HG03571 (cell line): ENCODE data around the gene NRG2.

Experiments used
- ATAC-seq: cut with Tn5 transposase; IDR thresholded peaks from one replicate; pipeline ENCODE4 v1.9.1; 2021; ENCODE audit not compliant: unreplicated experiment

Gene NRG2

DNA sequence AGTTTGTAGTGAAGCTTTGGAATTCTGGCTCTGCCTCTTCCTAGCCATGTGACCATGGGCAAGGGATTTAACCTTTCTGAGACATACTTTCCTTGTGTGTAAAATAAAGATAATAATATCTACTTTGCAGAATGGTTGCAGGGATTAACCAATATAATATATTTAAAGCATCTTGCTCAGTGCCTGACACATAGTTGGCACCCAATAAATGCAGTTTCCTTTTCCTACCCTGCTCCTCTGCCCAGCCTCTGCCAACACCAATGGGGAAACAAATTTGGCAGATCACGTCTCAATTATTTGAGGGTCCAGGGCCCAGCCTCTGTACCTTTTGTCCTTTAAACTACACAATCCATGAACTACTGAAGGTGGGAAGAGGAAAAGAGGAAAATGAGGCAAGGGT is 91.1 kb downstream of the NRG2 start:
- ATAC-seq = no peak

DNA sequence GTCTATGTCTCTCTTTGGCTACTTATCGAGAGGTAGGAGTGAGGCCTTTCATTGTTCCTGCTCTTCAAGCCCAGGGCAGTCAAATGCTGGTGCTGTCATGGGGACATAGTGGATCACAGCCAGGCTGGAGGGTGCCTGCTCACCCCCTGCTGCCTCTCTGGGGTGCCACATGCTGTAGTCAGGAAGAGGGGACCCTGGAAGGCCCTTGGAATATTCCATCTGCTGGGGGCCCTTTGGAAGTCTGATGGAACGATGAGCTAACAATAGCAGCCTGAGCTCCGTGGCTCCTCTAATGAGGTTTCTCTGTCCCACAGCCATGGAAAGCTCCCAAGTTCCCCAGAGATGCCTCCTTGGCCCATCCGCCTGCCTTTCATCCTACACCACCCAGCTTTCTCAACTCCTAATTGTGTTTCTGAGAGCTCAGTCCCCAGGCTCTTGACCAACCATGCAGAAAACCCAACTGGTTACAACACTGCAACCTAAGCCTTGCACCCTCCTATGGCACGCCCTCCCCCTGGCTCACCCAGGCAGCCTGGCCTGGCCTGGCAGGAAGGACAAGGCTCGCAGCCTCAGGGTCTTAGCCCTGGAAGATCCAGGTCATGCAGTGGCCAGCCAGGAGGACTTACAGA is 91.7 kb downstream of the NRG2 start:
- no peak for ATAC-seq

DNA sequence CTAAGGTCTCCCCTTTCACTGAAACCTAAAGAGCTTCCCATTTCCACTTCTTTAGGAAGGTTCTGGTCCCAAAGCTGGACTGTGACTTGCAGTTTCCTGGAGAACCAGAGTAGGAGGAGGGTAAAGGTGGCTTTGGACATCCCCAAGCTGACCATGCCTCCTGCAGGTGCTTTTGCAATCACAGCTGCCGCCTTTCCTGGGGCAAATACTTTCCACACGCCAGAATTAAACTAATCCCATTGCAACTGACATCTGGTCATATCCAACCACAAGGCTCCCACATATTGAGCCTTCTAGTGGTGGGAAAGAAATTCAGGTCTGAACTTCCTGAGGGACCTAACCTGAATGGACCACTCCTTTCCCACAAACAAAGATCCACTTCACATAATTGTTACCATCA is 92.7 kb downstream of the NRG2 start:
- no peak for ATAC-seq

GRCh38 chr5:139949710-139950109 is 93.4 kb downstream of the NRG2 start:
- ATAC-seq = no peak

- ATAC-seq = no peak
Observed at GRCh38 chr5:139947727-139948126, 95.4 kb downstream of the NRG2 start.

- no peak for ATAC-seq
Observed at GRCh38 chr5:139946440-139946839, 96.7 kb downstream of the NRG2 start.

- no peak for ATAC-seq
Observed at GRCh38 chr5:139946006-139946405, 97.1 kb downstream of the NRG2 start.

- no peak for ATAC-seq
Observed at GRCh38 chr5:139942243-139942642, 100.9 kb downstream of the NRG2 start.

DNA sequence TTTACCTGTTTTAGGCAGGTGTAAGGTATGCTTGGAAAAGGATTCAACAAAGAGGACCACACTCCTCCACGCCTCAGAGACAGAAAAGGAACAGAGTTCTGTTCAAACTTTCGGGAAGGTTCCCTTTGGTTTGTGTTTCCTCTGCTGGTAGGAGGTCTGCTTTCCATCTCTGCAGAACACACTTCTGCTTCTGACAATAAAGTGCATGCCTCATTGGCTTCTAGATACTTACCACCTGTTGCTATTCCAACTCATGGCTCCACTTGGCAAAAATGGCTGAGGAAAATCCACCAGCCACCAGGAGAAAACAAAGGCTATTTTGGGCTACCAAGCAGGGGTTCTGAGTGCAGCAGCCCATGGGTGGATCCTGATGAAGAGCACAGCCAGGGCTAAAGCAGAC is 112.7 kb downstream of the NRG2 start:
- ATAC-seq = no peak

- ATAC-seq = no peak
Observed at GRCh38 chr5:139926797-139927503, 116.1 kb downstream of the NRG2 start.

- ATAC-seq = no peak
Observed at GRCh38 chr5:139925650-139926640, 117.2 kb downstream of the NRG2 start.

DNA sequence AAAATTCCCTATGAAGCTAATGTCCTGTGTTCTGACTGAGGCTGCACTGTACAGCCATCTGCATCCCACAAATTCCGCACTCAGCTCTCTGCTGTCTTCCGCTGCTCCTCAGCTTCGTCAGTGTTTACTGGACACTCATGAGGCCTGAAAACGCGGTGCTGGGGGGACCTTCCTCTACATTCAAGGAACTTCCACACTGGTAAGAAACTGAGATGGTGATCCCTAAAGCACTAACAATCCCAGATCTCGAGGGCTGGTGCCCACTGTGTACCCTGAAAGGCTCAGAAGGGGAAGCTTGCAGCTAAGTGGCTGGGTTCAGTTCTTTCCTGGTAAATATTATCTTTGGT is 117.9 kb downstream of the NRG2 start:
- no peak for ATAC-seq

- no peak for ATAC-seq
Observed at GRCh38 chr5:139924294-139925215, 118.5 kb downstream of the NRG2 start.

DNA sequence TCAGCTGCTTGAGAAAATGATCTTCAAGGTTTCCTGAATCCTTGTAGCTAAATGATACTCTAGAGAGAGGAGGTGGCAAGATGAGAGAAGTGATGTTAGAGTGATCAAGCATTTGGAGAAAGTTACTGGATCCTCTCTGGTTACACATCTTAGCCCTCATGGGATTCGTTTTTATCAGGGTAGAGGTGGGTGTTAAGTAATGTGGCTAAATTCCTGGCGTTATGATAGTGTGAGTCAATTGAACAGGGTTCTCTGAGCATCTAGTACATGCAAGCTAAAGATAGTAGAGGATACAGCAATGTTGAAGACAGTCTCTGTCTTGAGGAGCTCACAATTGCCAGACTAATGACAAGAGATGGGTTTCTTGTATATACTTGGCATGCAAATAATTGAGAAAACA is 123.8 kb downstream of the NRG2 start:
- ATAC-seq = no peak

GRCh38 chr5:139915834-139916233 is 127.3 kb downstream of the NRG2 start:
- ATAC-seq = no peak

DNA sequence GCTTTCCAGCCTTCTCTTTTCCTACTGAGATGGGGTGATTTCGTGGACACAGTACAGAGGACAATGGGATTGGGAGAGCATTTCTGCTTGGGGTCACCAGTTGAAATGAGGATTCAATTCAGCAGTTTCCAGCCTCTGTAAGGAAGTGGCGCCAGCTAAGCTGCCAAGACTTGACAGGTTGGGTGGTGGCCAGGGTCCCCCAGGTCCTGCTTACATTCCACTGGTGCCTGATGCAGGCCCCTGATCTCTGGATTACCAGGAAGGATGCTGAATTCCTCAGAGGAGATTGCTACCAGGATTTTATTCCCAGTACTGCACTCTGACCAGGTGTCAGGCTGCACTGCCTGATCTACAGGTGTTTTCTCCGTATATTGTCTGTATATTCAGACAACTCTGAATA is 127.8 kb downstream of the NRG2 start:
- ATAC-seq = no peak

DNA sequence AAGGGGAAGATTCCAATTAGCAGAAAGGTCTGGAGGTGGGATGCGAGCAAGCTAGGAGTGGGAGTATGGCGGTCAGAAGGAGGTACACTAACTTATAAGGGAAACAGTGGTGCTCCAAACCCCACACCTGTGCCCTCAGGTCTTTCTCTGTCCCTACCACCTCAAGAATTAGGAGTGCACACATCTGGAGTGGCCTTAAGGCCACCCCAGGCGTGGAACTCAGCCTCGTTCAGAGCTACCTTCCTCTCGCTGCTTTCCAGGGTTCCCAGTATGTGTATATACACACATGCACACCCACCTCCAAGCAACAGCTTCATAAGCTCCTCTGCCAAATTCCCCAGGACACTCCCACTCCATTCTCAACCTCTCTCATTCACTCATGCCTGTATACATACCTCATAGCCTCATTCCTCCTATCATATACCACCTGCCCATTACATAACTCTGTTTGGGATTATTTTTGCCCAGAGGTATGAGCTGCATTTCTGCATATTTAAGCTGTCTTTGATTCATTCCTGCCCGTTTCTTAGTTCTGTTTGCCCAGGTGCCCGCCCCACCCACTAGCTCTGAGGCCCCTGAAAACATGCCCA is 128.8 kb downstream of the NRG2 start:
- no peak for ATAC-seq

DNA sequence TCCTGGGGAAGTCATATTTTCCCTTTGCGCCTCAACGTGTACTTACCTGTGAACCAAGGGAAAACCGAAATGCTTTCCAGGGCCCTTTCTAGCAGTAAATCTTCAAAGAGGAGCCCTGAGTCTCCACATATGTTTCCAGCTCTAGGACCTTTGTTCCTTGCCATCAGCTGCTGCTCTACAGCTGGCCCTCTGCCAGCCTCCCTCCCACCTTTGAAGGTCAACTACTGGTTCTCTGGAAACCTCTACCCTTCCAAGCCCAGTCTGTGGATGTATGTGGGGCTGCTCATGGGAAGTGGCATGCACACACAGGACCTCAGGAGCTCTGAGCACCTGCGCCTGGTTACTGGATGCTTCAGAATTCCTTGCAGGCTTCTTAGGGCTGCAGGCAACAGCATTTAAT is 130.3 kb downstream of the NRG2 start:
- no peak for ATAC-seq

- ATAC-seq = no peak
Observed at GRCh38 chr5:139912158-139912557, 130.9 kb downstream of the NRG2 start.

- no peak for ATAC-seq
Observed at GRCh38 chr5:139911425-139912120, 131.5 kb downstream of the NRG2 start.
